Transverse colon (tissue), 4 donors: ENCODE results near the gene SEBOX. TPM values are rescaled to one million over a fixed set of nuclear protein-coding genes. Genes with fewer than 3 reads are reported as not detected.
A peak's percentile ranks its signal among the peaks of the same experiment; 100 is the strongest.

Experiments
- DNase-seq: peaks from one replicate; pipeline ENCODE4 v3.0.0-alpha.2; 2019
- H3K27ac ChIP-seq, 4 donors: fragments of 200-600 bp; sonication (generic); 2 replicates each; pipeline ENCODE4 v1.5.1; 2016 to 2018; ENCODE audit warnings: inconsistent platforms in 4 of 4
- H3K27me3 ChIP-seq: fragments of 200-600 bp; sonication (generic); 2 replicates; pipeline ENCODE4 v1.5.1; 2017; ENCODE audit warnings: inconsistent platforms
- H3K36me3 ChIP-seq, 4 donors: fragments of 200-600 bp; sonication (generic); 2 replicates each; pipeline ENCODE4 v1.5.1; 2017 to 2019; ENCODE audit warnings: inconsistent platforms in 4 of 4
- H3K4me1 ChIP-seq, 4 donors: fragments of 200-600 bp; sonication (generic); 2 replicates each; pipeline ENCODE4 v1.5.1; 2017 to 2020; ENCODE audit warnings: inconsistent platforms in 4 of 4
- H3K4me3 ChIP-seq, 4 donors: fragments of 200-600 bp; sonication (generic); 1 replicate in 1 of 4; 2 replicates in 3 of 4; pipeline versions ENCODE4 v1.5.1 to v1.6.1; 2017 to 2019; ENCODE audit warnings: inconsistent platforms in 4 of 4
- H3K9me3 ChIP-seq, 2 donors: fragments of 200-600 bp; sonication (generic); 2 replicates each; pipeline ENCODE4 v1.5.1; 2017 to 2019; ENCODE audit warnings: inconsistent platforms in 2 of 2
- CTCF ChIP-seq, 5 experiments: fragments of 200-600 bp in 3 of 5; fragments of 450-650 bp in 2 of 5; sonication (generic) in 3 of 5; IDR thresholded peaks; 1 replicate in 2 of 5; 2 replicates in 3 of 5; pipeline ENCODE4 v1.5.1; 2016 to 2017; ENCODE audit warnings: antibody characterized with exemption in 5 of 5, inconsistent platforms in 3 of 5, mild to moderate bottlenecking in 2 of 5, moderate library complexity in 1 of 5
- EP300 ChIP-seq: sonication (generic); formaldehyde crosslinking; IDR thresholded peaks from one replicate; pipeline ENCODE4 v1.6.1; 2017; ENCODE audit warnings: antibody characterized with exemption, low read depth
- POLR2A ChIP-seq: fragments of 450-650 bp; IDR thresholded peaks from one replicate; pipeline ENCODE4 v1.6.1; 2016; ENCODE audit warnings: antibody characterized with exemption, mild to moderate bottlenecking, moderate library complexity
- POLR2AphosphoS5 ChIP-seq, 3 donors: sonication (generic); formaldehyde crosslinking; IDR thresholded peaks; one replicate each; pipeline ENCODE4 v1.6.1; 2016; ENCODE audit warnings: antibody characterized with exemption in 3 of 3
- WGBS, 2 donors: methylation state at CpG; one replicate each; pipeline ENCODE4 v1.1.5; 2018; ENCODE audit warnings: low coverage in 1 of 2; 5-methylcytosine and 5-hydroxymethylcytosine counted together
- in situ Hi-C, 4 donors: fragments of 200-750 bp; cut with MboI; loops; one replicate each; pipeline versions ENCODE4 v1.15.0 to v1.15.1; 2017; ENCODE audit warnings: low sequenced_read_pairs in 3 of 4, low pct_ligation_motif_present in 1 of 4, low pct_unique_long_range_greater_than_20kb in 1 of 4
- intact Hi-C: fragments of 100-400 bp; cut with DNase I; formaldehyde crosslinking; loops from one replicate; pipeline ENCODE4 v1.15.1; 2023; ENCODE audit warnings: low total_unique reads
- total RNA-seq, 4 donors: library from RNA; depleted of rRNA; stranded (reverse); fragments of >200 nt; gene quantifications; one replicate each; pipeline ENCODE4 v1.1.0, GENCODE V29; 2016

Gene SEBOX
- total RNA-seq, 4 donors from 2014 or later = not detected

GRCh38 chr17:28324267-28324745 is 40.7 kb downstream of the SEBOX start:
- no peaks in the 10 kb centered on the region for H3K9me3 ChIP-seq
- H3K4me3 ChIP-seq = no peak overlapping the region
- 81 to 85% methylated on average over 2 to 5 of the region's 5 CpGs for WGBS, 2 donors
- H3K27ac ChIP-seq = no peak overlapping the region
- no peak for DNase-seq
- TF ChIP-seq CTCF (IDR thresholded peaks at IDR 0.05) (no peak), EP300 (no peak), POLR2AphosphoS5 (IDR thresholded peaks at IDR 0.05) (no peak), POLR2A (no peak)
- in situ Hi-C loops = no loop called here
- H3K27me3 ChIP-seq = no peaks in the 10 kb centered on the region
- intact Hi-C loops = no loop called here
- peaks cover 0 to 36% (median 14%) of the 10 kb centered on the region in 4 donors for H3K4me1 ChIP-seq
- peaks cover 0 to 14% (median 6%) of the 10 kb centered on the region in 4 donors for H3K36me3 ChIP-seq

GRCh38 chr17:28320215-28321061 is 44.6 kb downstream of the SEBOX start:
- 52 to 59% methylated on average over 6 to 8 of the region's 8 CpGs for WGBS, 2 donors
- TF ChIP-seq CTCF (IDR thresholded peaks at IDR 0.05) = no peak
- in situ Hi-C loops = no loop called here
- H3K36me3 ChIP-seq = no peaks in the 10 kb centered on the region
- no peaks in the 10 kb centered on the region for H3K9me3 ChIP-seq
- no peak for DNase-seq
- peaks cover 7 to 34% (median 20%) of the 10 kb centered on the region in 4 donors for H3K4me1 ChIP-seq
- H3K4me3 ChIP-seq = peak overlapping the region in 3 of 4 donors; percentile 54 to 64 (median 59)
- intact Hi-C loops = no loop called here
- H3K27me3 ChIP-seq = no peaks in the 10 kb centered on the region
- H3K27ac ChIP-seq = peak overlapping the region in 3 of 4 donors; percentile 69 to 82 (median 80)

GRCh38 chr17:28319598-28319935 is 45.4 kb downstream of the SEBOX start:
- Histone ChIP-seq H3K4me3 (peak overlapping the region; percentile 50 to 64 (median 56)), H3K9me3 (no peaks in the 10 kb centered on the region), H3K4me1 (peaks cover 7 to 28% (median 19%) of the 10 kb centered on the region in 4 donors), H3K27ac (peak overlapping the region; percentile 69 to 82 (median 80)), H3K36me3 (no peaks in the 10 kb centered on the region), H3K27me3 (no peaks in the 10 kb centered on the region)
- WGBS, 2 donors = 3 to 4% methylated on average over 5 to 7 of the region's 7 CpGs
- intact Hi-C loops (no loop called here), in situ Hi-C loops (no loop called here)
- no peak for DNase-seq
- no peak for TF ChIP-seq POLR2AphosphoS5 (IDR thresholded peaks at IDR 0.05)

- DNase-seq = peak; percentile 96
- Histone ChIP-seq H3K4me1 (peaks cover 7 to 23% (median 19%) of the 10 kb centered on the region in 4 donors), H3K27me3 (no peaks in the 10 kb centered on the region), H3K9me3 (no peaks in the 10 kb centered on the region), H3K36me3 (no peaks in the 10 kb centered on the region), H3K4me3 (peak within 1 kb of the TSS; percentile 50 to 64 (median 56)), H3K27ac (peak within 1 kb of the TSS; percentile 69 to 82 (median 80))
- in situ Hi-C loops (no loop called here), intact Hi-C loops (no loop called here)
- WGBS, 2 donors = 0% methylated on average over 5 to 44 of the region's 72 CpGs
- TF ChIP-seq EP300 (no peak), POLR2A (peak; percentile 13), CTCF (IDR thresholded peaks at IDR 0.05) (peak in 2 of 5 experiments; percentile 8 to 9), POLR2AphosphoS5 (IDR thresholded peaks at IDR 0.05) (peak; percentile 37 to 53 (median 48))
Observed at GRCh38 chr17:28318759-28319597, 46.0 kb downstream of the SEBOX start, which contains the start of gene TMEM97. Gene TMEM97, plus strand, starts transcription at chr17:28319200. Its CDS starts 40 bp downstream, at chr17:28319240.
